ENCODE results near the gene SPTAN1.
A peak's percentile ranks its signal among the peaks of the same experiment; 100 is the strongest.

The SPTAN1 gene

DNA sequence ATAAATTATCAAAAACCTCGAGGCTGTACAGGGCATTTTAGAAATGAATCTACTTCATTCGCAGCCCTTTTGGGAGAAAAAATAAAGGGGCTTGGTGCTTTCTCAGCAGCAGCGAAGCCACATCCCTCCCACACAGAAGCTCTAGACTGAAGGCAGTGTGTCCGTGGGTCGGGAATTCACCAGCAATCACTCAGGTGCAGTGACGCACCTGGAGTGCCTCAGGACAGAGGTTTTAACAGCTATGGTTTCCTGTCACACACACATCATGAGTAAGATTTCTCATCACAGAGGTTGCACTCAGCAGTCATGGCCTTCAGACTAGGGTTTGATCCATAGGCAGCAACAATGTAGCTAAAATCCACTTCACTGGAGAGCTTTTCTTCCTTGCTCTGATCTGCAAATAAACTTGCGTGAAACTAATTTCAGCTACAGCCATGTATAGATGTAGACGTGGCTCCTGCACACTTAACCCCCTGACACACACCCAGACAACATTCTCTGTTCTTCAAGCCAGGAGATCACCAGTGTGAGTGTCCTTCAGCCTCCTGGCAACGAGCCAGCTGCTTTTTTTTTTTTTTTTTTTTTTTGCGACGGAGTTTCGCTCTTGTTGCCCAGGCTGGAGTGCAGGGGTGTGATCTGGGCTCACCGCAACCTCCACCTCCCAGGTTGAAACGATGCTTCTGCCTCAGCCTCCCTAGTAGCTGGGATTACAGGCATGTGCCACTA, 69.5 kb downstream of the SPTAN1 start:
- H3K36me3 ChIP-seq (ENCODE audit: insufficient read depth, low read length): peaks cover 76% of the 10 kb centered on the region; the same call in 1 of the 2 replicates
- TF ChIP-seq, protein P1, sequence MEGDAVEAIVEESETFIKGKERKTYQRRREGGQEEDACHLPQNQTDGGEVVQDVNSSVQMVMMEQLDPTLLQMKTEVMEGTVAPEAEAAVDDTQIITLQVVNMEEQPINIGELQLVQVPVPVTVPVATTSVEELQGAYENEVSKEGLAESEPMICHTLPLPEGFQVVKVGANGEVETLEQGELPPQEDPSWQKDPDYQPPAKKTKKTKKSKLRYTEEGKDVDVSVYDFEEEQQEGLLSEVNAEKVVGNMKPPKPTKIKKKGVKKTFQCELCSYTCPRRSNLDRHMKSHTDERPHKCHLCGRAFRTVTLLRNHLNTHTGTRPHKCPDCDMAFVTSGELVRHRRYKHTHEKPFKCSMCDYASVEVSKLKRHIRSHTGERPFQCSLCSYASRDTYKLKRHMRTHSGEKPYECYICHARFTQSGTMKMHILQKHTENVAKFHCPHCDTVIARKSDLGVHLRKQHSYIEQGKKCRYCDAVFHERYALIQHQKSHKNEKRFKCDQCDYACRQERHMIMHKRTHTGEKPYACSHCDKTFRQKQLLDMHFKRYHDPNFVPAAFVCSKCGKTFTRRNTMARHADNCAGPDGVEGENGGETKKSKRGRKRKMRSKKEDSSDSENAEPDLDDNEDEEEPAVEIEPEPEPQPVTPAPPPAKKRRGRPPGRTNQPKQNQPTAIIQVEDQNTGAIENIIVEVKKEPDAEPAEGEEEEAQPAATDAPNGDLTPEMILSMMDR (conservative IDR thresholded peaks at IDR 0.05; ENCODE audit: low read length): no peak
- no peak for TF ChIP-seq EZH2phosphoT487 (IDR thresholded peaks at IDR 0.05; ENCODE audit: borderline replicate concordance)

DNA sequence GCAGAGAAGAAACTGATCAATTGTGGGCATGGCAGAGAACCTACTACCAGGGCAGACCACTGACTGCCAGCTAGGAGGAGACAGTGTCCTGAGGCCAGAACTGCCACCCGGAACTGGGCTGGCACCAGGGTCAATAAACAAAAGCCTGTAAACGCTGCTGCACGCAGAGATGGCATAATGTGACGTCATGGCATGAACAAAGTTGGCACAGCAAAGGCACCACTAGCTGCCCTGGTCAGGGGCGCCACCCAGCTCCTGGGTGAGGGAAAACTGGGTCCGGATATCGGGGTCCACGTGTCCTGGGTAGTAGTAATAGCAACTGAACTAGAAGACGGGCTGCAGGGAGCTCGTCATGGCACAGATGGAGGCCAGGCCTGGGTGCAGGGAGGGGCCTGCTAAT, 72.2 kb downstream of the SPTAN1 start:
- no peak for TF ChIP-seq EZH2phosphoT487 (IDR thresholded peaks at IDR 0.05; ENCODE audit: borderline replicate concordance)
- Histone ChIP-seq H3K9ac (ENCODE audit: low read depth, low read length, poor library complexity, severe bottlenecking) (no peak overlapping the region), H3K4me1 (ENCODE audit: insufficient read depth, low read length, poor library complexity, severe bottlenecking) (no peaks in the 10 kb centered on the region), H4K20me1 (ENCODE audit: insufficient read depth, low read length, poor library complexity, severe bottlenecking) (no peaks in the 10 kb centered on the region), H3K79me2 (ENCODE audit: insufficient read depth, low read length) (no peaks in the 10 kb centered on the region), H2AFZ (ENCODE audit: low read length) (no peak overlapping the region), H3K9me3 (ENCODE audit: insufficient read depth, low read depth, low read length) (no peaks in the 10 kb centered on the region), H3K9me2 (replicated peaks; ENCODE audit: low read depth, low read length) (no peaks in the 10 kb centered on the region), H3K4me3 (ENCODE audit: low read length, poor library complexity, severe bottlenecking) (no peak overlapping the region), H3K36me3 (ENCODE audit: insufficient read depth, low read length) (peaks cover 80% of the 10 kb centered on the region; the same call in 1 of the 2 replicates), H3K4me2 (ENCODE audit: low read depth, low read length, poor library complexity, severe bottlenecking) (no peak overlapping the region), H3K27me3 (ENCODE audit: insufficient read depth, low read length, poor library complexity, severe bottlenecking) (no peaks in the 10 kb centered on the region), H3F3A (ENCODE audit: low read depth) (no peaks in the 10 kb centered on the region)

More for the DNA sequence above, 69.5 kb downstream of the SPTAN1 start:
- H3F3A ChIP-seq (ENCODE audit: low read depth): no peaks in the 10 kb centered on the region
- H4K20me1 ChIP-seq (ENCODE audit: insufficient read depth, low read length, poor library complexity, severe bottlenecking): no peaks in the 10 kb centered on the region
- H2AFZ ChIP-seq (ENCODE audit: low read length): no peak overlapping the region
- no peaks in the 10 kb centered on the region for H3K9me2 ChIP-seq (replicated peaks; ENCODE audit: low read depth, low read length)
- no peak overlapping the region for H3K4me3 ChIP-seq (ENCODE audit: low read length, poor library complexity, severe bottlenecking)
- no peaks in the 10 kb centered on the region for H3K79me2 ChIP-seq (ENCODE audit: insufficient read depth, low read length)
- H3K9ac ChIP-seq (ENCODE audit: low read depth, low read length, poor library complexity, severe bottlenecking): no peak overlapping the region
- no peaks in the 10 kb centered on the region for H3K27me3 ChIP-seq (ENCODE audit: insufficient read depth, low read length, poor library complexity, severe bottlenecking)
- H3K4me1 ChIP-seq (ENCODE audit: insufficient read depth, low read length, poor library complexity, severe bottlenecking): no peaks in the 10 kb centered on the region
- H3K9me3 ChIP-seq (ENCODE audit: insufficient read depth, low read depth, low read length): no peaks in the 10 kb centered on the region
- no peak overlapping the region for H3K4me2 ChIP-seq (ENCODE audit: low read depth, low read length, poor library complexity, severe bottlenecking)

DNA sequence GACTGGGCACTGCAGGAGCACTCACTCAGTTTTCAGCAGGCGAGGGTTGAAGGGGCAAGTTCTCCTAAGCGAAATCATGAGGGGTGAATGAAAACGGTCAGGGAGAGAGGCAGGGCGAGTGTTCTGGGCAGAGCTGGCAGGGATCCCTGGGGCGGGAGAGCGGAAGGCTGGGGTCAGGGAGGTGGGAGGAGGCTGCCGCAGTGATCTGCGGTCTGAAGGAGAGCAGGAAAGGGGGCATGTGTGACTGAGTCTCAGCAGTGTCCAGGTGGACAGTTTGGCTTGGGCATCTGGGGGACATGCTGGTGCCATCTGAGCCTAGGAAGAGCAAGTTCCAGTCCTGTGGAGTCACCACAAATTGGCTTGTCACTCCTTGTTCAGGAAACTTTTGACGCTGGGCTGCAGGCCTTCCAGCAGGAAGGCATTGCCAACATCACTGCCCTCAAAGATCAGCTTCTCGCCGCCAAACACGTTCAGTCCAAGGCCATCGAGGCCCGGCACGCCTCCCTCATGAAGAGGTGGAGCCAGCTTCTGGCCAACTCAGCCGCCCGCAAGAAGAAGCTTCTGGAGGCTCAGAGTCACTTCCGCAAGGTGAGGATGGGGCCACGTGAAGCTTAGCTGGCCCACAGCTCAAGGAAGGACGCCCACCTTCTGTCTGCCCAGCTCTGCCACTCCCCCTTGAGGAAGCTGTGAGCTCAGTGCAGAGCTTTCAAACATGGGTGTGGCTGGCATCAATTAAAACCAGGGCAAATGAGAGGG, 73.2 kb downstream of the SPTAN1 start:
- TF ChIP-seq, protein P1 (conservative IDR thresholded peaks at IDR 0.05; ENCODE audit: low read length): 0 out of 2 replicates have a peak, but pooled peaks have one; percentile 20
- no peak for TF ChIP-seq EZH2phosphoT487 (IDR thresholded peaks at IDR 0.05; ENCODE audit: borderline replicate concordance)
- no peaks in the 10 kb centered on the region for H4K20me1 ChIP-seq (ENCODE audit: insufficient read depth, low read length, poor library complexity, severe bottlenecking)
- H3K4me2 ChIP-seq (ENCODE audit: low read depth, low read length, poor library complexity, severe bottlenecking): no peak overlapping the region
- H3K9me2 ChIP-seq (replicated peaks; ENCODE audit: low read depth, low read length): no peaks in the 10 kb centered on the region
- H3K9ac ChIP-seq (ENCODE audit: low read depth, low read length, poor library complexity, severe bottlenecking): no peak overlapping the region
- H3F3A ChIP-seq (ENCODE audit: low read depth): no peaks in the 10 kb centered on the region
- no peaks in the 10 kb centered on the region for H3K27me3 ChIP-seq (ENCODE audit: insufficient read depth, low read length, poor library complexity, severe bottlenecking)
- no peaks in the 10 kb centered on the region for H3K4me1 ChIP-seq (ENCODE audit: insufficient read depth, low read length, poor library complexity, severe bottlenecking)
- H3K9me3 ChIP-seq (ENCODE audit: insufficient read depth, low read depth, low read length): no peaks in the 10 kb centered on the region
- H3K36me3 ChIP-seq (ENCODE audit: insufficient read depth, low read length): peaks cover 72% of the 10 kb centered on the region; the same call in 1 of the 2 replicates
- H2AFZ ChIP-seq (ENCODE audit: low read length): no peak overlapping the region
- no peaks in the 10 kb centered on the region for H3K79me2 ChIP-seq (ENCODE audit: insufficient read depth, low read length)
- no peak overlapping the region for H3K4me3 ChIP-seq (ENCODE audit: low read length, poor library complexity, severe bottlenecking)

Data from Loucy (cell line).